K562 (cell line): Measurements from ENCODE around the gene PPM1F. TPM values are rescaled to one million over a fixed set of nuclear protein-coding genes. Genes with fewer than 3 reads are reported as not detected.
A peak's percentile ranks its signal among the peaks of the same experiment; 100 is the strongest.

Experiments used
- ATAC-seq: fragments of 200-7000 bp; cut with Tn5 transposase; 3 replicates; pipeline ENCODE4 v1.9.1; 2020; ENCODE audit warnings: moderate library complexity
- BruUV-seq: library from RNA; stranded (reverse); fragments of 400-500 nt; replicated peaks from 2 replicates; lab custom pipeline; 2021; lab: Mats Ljungman, UMichigan
- CTCF ChIA-PET: fragments of 300-600 bp; formaldehyde crosslinking; extraction: SDS; loops from one replicate; lab custom pipeline; 2021; ENCODE audit warnings: low intra/inter-chr PET ratio; lab: Yijun Ruan, JAX
- POLR2A ChIA-PET: fragments of 300-600, 350-650 bp; sonication (Branson Sonifier 250); formaldehyde crosslinking; extraction: SDS; loops from one replicate; lab custom pipeline; 2021; ENCODE audit warnings: antibody characterized with exemption, inconsistent platforms; lab: Yijun Ruan, JAX
- DNase-seq, 4 experiments: peaks; one replicate each; pipeline versions ENCODE4 v3.0.0 to v3.0.0-alpha.2; 2011 to 2018; ENCODE audit warnings: low spot score in 3 of 4, mixed read lengths in 3 of 4; ENCODE audit errors: extremely low read depth in 1 of 4
- FAIRE-seq: peaks from 2 replicates; lab custom pipeline; 2011; peaks lifted over from hg19 to GRCh38; lab: Jason Lieb, UNC
- H2AFZ ChIP-seq: 2 replicates; pipeline ENCODE4 v1.6.0; 2011; ENCODE audit warnings: low read depth, low read length, control low read depth, inconsistent platforms
- H3K27ac ChIP-seq: fragments of 200-600 bp; 3 replicates; pipeline ENCODE4 v1.8.0; 2011; ENCODE audit warnings: low read depth, mild to moderate bottlenecking, control low read depth, inconsistent platforms, low read length, moderate library complexity, mixed read lengths; ENCODE audit errors: extremely low read depth
- H3K27me3 ChIP-seq, 2 experiments: fragments of 300-600 bp in 1 of 2; 2 replicates in 1 of 2; 3 replicates in 1 of 2; pipeline versions ENCODE4 v1.6.0 to v1.8.0; 2011; ENCODE audit warnings: inconsistent platforms in 2 of 2, low read length in 2 of 2, mild to moderate bottlenecking in 1 of 2, mixed read lengths in 1 of 2, moderate library complexity in 1 of 2; ENCODE audit not compliant: control insufficient read depth in 2 of 2, insufficient read depth in 2 of 2
- H3K36me3 ChIP-seq: fragments of 300-600 bp; 3 replicates; pipeline ENCODE4 v1.8.0; 2011; ENCODE audit warnings: mild to moderate bottlenecking, low read length, inconsistent platforms; ENCODE audit not compliant: control insufficient read depth, insufficient read depth
- H3K4me1 ChIP-seq, 2 experiments: fragments of 200-600 bp in 1 of 2; replicated peaks in 1 of 2; 2 replicates in 1 of 2; 3 replicates in 1 of 2; pipeline versions ENCODE4 v1.5.1 to v1.8.0; 2011; ENCODE audit warnings: inconsistent platforms in 2 of 2, low read length in 2 of 2, mild to moderate bottlenecking in 1 of 2, mixed read lengths in 1 of 2, moderate library complexity in 1 of 2; ENCODE audit not compliant: control insufficient read depth in 2 of 2, insufficient read depth in 2 of 2
- H3K4me2 ChIP-seq: 2 replicates; pipeline ENCODE4 v1.6.1; 2011; ENCODE audit warnings: low read length, control low read depth, inconsistent platforms, mixed read lengths; ENCODE audit not compliant: insufficient read depth
- H3K4me3 ChIP-seq: fragments of 200-600 bp; sonication (generic), shearing (Covaris generic); 2 replicates; pipeline ENCODE4 v1.5.1; 2016; ENCODE audit warnings: control low read depth, inconsistent platforms
- H3K79me2 ChIP-seq: fragments of 200-600 bp; 3 replicates; pipeline ENCODE4 v1.8.0; 2011; ENCODE audit warnings: low read length, inconsistent platforms; ENCODE audit not compliant: control insufficient read depth, insufficient read depth
- H3K9ac ChIP-seq, 2 experiments: 2 replicates each; pipeline versions ENCODE4 v1.6.0 to v1.6.1; 2011; ENCODE audit warnings: low read depth in 2 of 2, low read length in 2 of 2, control low read depth in 1 of 2, inconsistent platforms in 1 of 2, mild to moderate bottlenecking in 1 of 2, mixed read lengths in 1 of 2; ENCODE audit not compliant: insufficient read depth in 1 of 2
- H3K9me1 ChIP-seq: one replicate; pipeline ENCODE4 v1.6.0; 2011; ENCODE audit warnings: inconsistent platforms, mild to moderate bottlenecking, low read length, moderate library complexity; ENCODE audit not compliant: control insufficient read depth, insufficient read depth
- H3K9me3 ChIP-seq: replicated peaks from 2 replicates; pipeline ENCODE4 v1.5.1; 2011; ENCODE audit warnings: low read depth, low read length, inconsistent platforms; ENCODE audit not compliant: control insufficient read depth, insufficient read depth
- H4K20me1 ChIP-seq: replicated peaks from 2 replicates; pipeline ENCODE4 v1.6.1; 2011; ENCODE audit warnings: low read length, inconsistent platforms, mixed read lengths; ENCODE audit not compliant: control insufficient read depth, insufficient read depth
- COPS2 ChIP-seq: fragments of 450-650 bp; conservative IDR thresholded peaks from 2 replicates; pipeline ENCODE4 v1.6.1; 2016; ENCODE audit warnings: mild to moderate bottlenecking, moderate library complexity
- HNRNPUL1 ChIP-seq: fragments of 200-400 bp; formaldehyde crosslinking; IDR thresholded peaks from 2 replicates; pipeline ENCODE4 v1.6.1; 2017; ENCODE audit warnings: low read length
- NFIC ChIP-seq: fragments of 450-650 bp; IDR thresholded peaks from 2 replicates; pipeline ENCODE4 v1.6.1; 2017; ENCODE audit warnings: mild to moderate bottlenecking, inconsistent platforms
- NR2C1 ChIP-seq, 2 experiments: fragments of 450-650 bp; IDR thresholded peaks; 2 replicates each; pipeline ENCODE4 v1.6.1; 2017; ENCODE audit warnings: mild to moderate bottlenecking in 2 of 2, antibody characterized with exemption in 1 of 2, inconsistent platforms in 1 of 2, missing compliant biosample characterization in 1 of 2, missing genetic modification characterization in 1 of 2
- NR3C1 ChIP-seq: sonication (generic); formaldehyde crosslinking; IDR thresholded peaks from 2 replicates; pipeline ENCODE4 v1.8.1; 2022; ENCODE audit warnings: missing genetic modification reagents
- NR4A1 ChIP-seq, 2 experiments: fragments of 250-450 bp in 1 of 2; fragments of 450-650 bp in 1 of 2; sonication (Bioruptor Pico) in 1 of 2; IDR thresholded peaks; 2 replicates each; pipeline versions ENCODE4 v1.4.0 to v1.6.1; 2016 to 2020; ENCODE audit warnings: mild to moderate bottlenecking in 2 of 2, missing compliant biosample characterization in 1 of 2, missing genetic modification characterization in 1 of 2, moderate library complexity in 1 of 2
- POLR2G ChIP-seq: fragments of 200-400 bp; formaldehyde crosslinking; IDR thresholded peaks from 2 replicates; pipeline ENCODE4 v1.6.1; 2017; ENCODE audit warnings: low read depth, mild to moderate bottlenecking, antibody characterized with exemption, low read length, moderate library complexity
- PPARD ChIP-seq: fragments of 250-450 bp; sonication (Bioruptor Pico); IDR thresholded peaks from 2 replicates; pipeline ENCODE4 v1.8.0; 2022; ENCODE audit warnings: inconsistent platforms, mild to moderate bottlenecking, moderate library complexity
- RAD51 ChIP-seq: fragments of 450-650 bp; IDR thresholded peaks from 2 replicates; pipeline ENCODE4 v1.7.1; 2016; ENCODE audit warnings: low read depth, mild to moderate bottlenecking, borderline replicate concordance
- ZNF24 ChIP-seq: fragments of 450-650 bp; IDR thresholded peaks from 2 replicates; pipeline ENCODE4 v1.6.1; 2016
- ZNF263 ChIP-seq: sonication (generic); formaldehyde crosslinking; IDR thresholded peaks from 2 replicates; pipeline ENCODE4 v1.8.0; 2022; ENCODE audit warnings: mild to moderate bottlenecking, missing genetic modification reagents, borderline replicate concordance
- ZNF551 ChIP-seq: fragments of 250-450 bp; sonication (Bioruptor Pico); IDR thresholded peaks from 2 replicates; pipeline ENCODE4 v1.5.0; 2021; ENCODE audit warnings: mild to moderate bottlenecking, moderate library complexity
- WGBS: fragments of 100-300 bp; shearing (Covaris generic); methylation state at CpG from one replicate; pipeline ENCODE4 v1.1.6; 2016; ENCODE audit warnings: low coverage, mixed read lengths; ENCODE audit not compliant: insufficient coverage; ENCODE audit errors: missing lambda C conversion rate; 5-methylcytosine and 5-hydroxymethylcytosine counted together
- in situ Hi-C: fragments of 300-500 bp; cut with MboI; formaldehyde crosslinking; loops from 4 replicates; pipeline ENCODE4 v1.15.0; 2018; ENCODE audit warnings: inconsistent platforms, mixed read lengths
- intact Hi-C: fragments of 100-400 bp; cut with micrococcal nuclease; formaldehyde crosslinking; loops from 2 replicates; pipeline ENCODE4 v1.14.2; 2022
- polyA plus RNA-seq, 8 experiments: library from polyadenylated mRNA; depleted of rRNA in 4 of 8; stranded (reverse) in 5 of 8; unstranded in 3 of 8; fragments of >200 nt; fragmentation: Nextera tagmentation in 2 of 8; fragmentation: Illumina TruSeq in 1 of 8; extraction: Ambion mirVana in 2 of 8; extraction: Trizol in 1 of 8; gene quantifications; 2 replicates each; pipeline versions ENCODE4 v1.2.1 to v1.2.3, GENCODE V29; 2011 to 2014; ENCODE audit warnings: inconsistent platforms in 1 of 8, missing spikeins in 1 of 8
- total RNA-seq, 7 experiments: library from RNA; depleted of rRNA in 6 of 7; stranded (reverse); fragments of >200 nt in 6 of 7; fragmentation: Illumina TruSeq in 2 of 7; extraction: Trizol in 2 of 7; gene quantifications; 2 replicates each; pipeline versions ENCODE4 v1.2.1 to v1.2.3, GENCODE V29; 2011 to 2021; ENCODE audit warnings: low replicate concordance in 1 of 7
- TF ChIP-seq, protein P1 (sequence below), 2 experiments: fragments of 450-650 bp; IDR thresholded peaks; 2 replicates each; pipeline ENCODE4 v1.6.1; 2016
- TF ChIP-seq, protein P2 (sequence below): fragments of 450-650 bp; IDR thresholded peaks from 2 replicates; pipeline ENCODE4 v1.6.1; 2016; ENCODE audit warnings: antibody characterized with exemption
- TF ChIP-seq, protein P3 (sequence below): fragments of 450-650 bp; IDR thresholded peaks from 2 replicates; pipeline ENCODE4 v1.6.1; 2017; ENCODE audit warnings: antibody characterized with exemption
- TF ChIP-seq, protein P4 (sequence below): fragments of 450-650 bp; IDR thresholded peaks from 2 replicates; pipeline ENCODE4 v1.6.1; 2016; ENCODE audit warnings: missing biosample characterization, missing genetic modification characterization

Gene PPM1F
- total and polyA plus RNA-seq, 9 of the 15 experiments (the other 6 are each of a cell fraction or from before 2014, with no cell fraction given) = 2.1 to 159 (median 64.0) TPM

DNA sequence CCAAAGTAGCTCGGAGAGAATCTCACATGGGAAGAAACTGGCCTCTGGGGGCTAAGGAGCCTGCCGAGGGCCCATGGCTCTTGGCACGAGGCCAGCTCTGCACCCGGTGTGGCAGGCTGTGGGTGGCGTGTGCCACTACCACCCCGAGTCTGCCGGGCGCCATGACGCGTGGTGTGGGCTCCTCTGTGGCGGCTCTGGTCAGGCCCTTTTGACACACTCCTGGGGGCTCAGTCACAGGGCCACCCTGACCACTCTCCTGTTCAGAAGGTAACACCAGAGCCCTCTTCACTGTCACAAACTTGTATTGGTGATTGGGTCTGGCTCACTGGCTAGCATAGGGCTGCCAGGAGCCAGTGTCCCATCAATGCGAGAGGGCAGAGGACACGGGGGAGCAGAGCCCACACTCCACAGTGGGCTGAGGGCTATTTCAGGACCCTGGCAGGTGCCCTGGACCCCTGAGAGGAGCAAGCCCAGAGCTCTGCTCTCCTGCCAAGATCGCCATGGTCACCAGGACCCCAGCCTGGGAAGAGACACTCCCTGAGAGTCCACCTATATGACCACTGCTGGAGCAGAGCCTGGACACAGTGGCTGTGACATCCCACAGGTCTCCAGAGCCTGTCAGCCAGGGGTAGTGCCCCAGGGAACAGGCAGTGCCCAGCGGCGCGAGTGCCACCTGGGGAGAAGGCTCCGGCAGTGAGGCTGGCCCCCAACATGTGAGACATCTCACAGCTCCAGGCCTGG is 8.6 kb upstream of the PPM1F start:
- peak; percentile 3 for ATAC-seq
- H3K27ac ChIP-seq = no peak overlapping the region
- ChIA-PET CTCF (no interaction called here), POLR2A (interaction anchor here (0.6 to 15.7 kb wide), 11 partner anchors 9 to 402 kb away, joined by 3 to 382 read pairs (median 3); partner anchors contain the start of genes PPIL2, PPM1F and TOP3B)
- no peak overlapping the region for H3K4me3 ChIP-seq
- 83% methylated on average over 18 of the region's 18 CpGs for WGBS
- H3K9ac ChIP-seq = peak overlapping the region in 1 of 2 experiments; percentile 12; a peak in 2 of 4 replicates
- H3K9me1 ChIP-seq = peaks cover 9% of the 10 kb centered on the region
- no peaks in the 10 kb centered on the region for H3K27me3 ChIP-seq
- no peak overlapping the region for H3K4me2 ChIP-seq
- intact Hi-C loops (no loop called here), in situ Hi-C loops (no loop called here)
- H3K9me3 ChIP-seq = no peaks in the 10 kb centered on the region
- no peak overlapping the region for H2AFZ ChIP-seq
- no TSS peak for BruUV-seq
- peaks cover 81% of the 10 kb centered on the region for H3K36me3 ChIP-seq
- H3K79me2 ChIP-seq = no peaks in the 10 kb centered on the region
- no peak for FAIRE-seq
- peak in 1 of 4 experiments; percentile 60 for DNase-seq
- H3K4me1 ChIP-seq = peaks cover 0 to 45% of the 10 kb centered on the region in 2 experiments; a peak in 2 of 5 replicates
- H4K20me1 ChIP-seq = peaks cover 51% of the 10 kb centered on the region
- TF ChIP-seq, protein P1, sequence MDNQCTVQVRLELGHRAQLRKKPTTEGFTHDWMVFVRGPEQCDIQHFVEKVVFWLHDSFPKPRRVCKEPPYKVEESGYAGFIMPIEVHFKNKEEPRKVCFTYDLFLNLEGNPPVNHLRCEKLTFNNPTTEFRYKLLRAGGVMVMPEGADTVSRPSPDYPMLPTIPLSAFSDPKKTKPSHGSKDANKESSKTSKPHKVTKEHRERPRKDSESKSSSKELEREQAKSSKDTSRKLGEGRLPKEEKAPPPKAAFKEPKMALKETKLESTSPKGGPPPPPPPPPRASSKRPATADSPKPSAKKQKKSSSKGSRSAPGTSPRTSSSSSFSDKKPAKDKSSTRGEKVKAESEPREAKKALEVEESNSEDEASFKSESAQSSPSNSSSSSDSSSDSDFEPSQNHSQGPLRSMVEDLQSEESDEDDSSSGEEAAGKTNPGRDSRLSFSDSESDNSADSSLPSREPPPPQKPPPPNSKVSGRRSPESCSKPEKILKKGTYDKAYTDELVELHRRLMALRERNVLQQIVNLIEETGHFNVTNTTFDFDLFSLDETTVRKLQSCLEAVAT (IDR thresholded peaks at IDR 0.05) = no peak
- peak; percentile 47; the same call in 1 of the 2 replicates for TF ChIP-seq NR3C1
- no peak for TF ChIP-seq PPARD (CRISPR knock-in tag)
- TF ChIP-seq COPS2 = no peak
- TF ChIP-seq, protein P2, sequence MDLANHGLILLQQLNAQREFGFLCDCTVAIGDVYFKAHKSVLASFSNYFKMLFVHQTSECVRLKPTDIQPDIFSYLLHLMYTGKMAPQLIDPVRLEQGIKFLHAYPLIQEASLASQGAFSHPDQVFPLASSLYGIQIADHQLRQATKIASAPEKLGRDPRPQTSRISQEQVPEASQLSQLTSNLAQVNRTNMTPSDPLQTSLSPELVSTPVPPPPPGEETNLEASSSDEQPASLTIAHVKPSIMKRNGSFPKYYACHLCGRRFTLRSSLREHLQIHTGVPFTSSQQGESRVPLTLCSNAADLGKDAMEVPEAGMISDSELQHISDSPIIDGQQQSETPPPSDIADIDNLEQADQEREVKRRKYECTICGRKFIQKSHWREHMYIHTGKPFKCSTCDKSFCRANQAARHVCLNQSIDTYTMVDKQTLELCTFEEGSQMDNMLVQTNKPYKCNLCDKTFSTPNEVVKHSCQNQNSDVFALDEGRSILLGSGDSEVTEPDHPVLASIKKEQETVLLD = no peak
- TF ChIP-seq, protein P3, sequence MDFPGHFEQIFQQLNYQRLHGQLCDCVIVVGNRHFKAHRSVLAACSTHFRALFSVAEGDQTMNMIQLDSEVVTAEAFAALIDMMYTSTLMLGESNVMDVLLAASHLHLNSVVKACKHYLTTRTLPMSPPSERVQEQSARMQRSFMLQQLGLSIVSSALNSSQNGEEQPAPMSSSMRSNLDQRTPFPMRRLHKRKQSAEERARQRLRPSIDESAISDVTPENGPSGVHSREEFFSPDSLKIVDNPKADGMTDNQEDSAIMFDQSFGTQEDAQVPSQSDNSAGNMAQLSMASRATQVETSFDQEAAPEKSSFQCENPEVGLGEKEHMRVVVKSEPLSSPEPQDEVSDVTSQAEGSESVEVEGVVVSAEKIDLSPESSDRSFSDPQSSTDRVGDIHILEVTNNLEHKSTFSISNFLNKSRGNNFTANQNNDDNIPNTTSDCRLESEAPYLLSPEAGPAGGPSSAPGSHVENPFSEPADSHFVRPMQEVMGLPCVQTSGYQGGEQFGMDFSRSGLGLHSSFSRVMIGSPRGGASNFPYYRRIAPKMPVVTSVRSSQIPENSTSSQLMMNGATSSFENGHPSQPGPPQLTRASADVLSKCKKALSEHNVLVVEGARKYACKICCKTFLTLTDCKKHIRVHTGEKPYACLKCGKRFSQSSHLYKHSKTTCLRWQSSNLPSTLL = no peak
- no peak for TF ChIP-seq NR2C1 (IDR thresholded peaks at IDR 0.05)
- TF ChIP-seq NR2C1 (tag; IDR thresholded peaks at IDR 0.05) = no peak
- TF ChIP-seq ZNF551 (CRISPR knock-in tag) = no peak
- 0 out of 2 replicates have a peak, but pooled peaks have one; percentile 59 for TF ChIP-seq NR4A1 (CRISPR knock-in tag; IDR thresholded peaks at IDR 0.05)
- TF ChIP-seq NR4A1 (tag; IDR thresholded peaks at IDR 0.05) = no peak
- peak; percentile 98 for TF ChIP-seq NFIC
- TF ChIP-seq RAD51 = no peak
- no peak for TF ChIP-seq HNRNPUL1
- TF ChIP-seq, protein P4, sequence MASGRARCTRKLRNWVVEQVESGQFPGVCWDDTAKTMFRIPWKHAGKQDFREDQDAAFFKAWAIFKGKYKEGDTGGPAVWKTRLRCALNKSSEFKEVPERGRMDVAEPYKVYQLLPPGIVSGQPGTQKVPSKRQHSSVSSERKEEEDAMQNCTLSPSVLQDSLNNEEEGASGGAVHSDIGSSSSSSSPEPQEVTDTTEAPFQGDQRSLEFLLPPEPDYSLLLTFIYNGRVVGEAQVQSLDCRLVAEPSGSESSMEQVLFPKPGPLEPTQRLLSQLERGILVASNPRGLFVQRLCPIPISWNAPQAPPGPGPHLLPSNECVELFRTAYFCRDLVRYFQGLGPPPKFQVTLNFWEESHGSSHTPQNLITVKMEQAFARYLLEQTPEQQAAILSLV = no peak
- TF ChIP-seq POLR2G = peak; percentile 78
- TF ChIP-seq ZNF263 = peak; percentile 47; the same call in 1 of the 2 replicates
- TF ChIP-seq ZNF24 = no peak
